B cell (primary cell): ENCODE data around the gene GAP43.

ENCODE experiments used
- CTCF ChIP-seq: fragments of 200-600 bp; IDR thresholded peaks from one replicate; pipeline ENCODE4 v1.8.0; 2022; ENCODE audit warnings: antibody characterized with exemption, mild to moderate bottlenecking
- EZH2 ChIP-seq: IDR thresholded peaks from 2 replicates; pipeline ENCODE4 v1.6.1; 2012; ENCODE audit warnings: borderline replicate concordance, low read depth, mild to moderate bottlenecking, moderate library complexity, low read length; ENCODE audit not compliant: insufficient read depth, poor library complexity, severe bottlenecking

GRCh38 chr3:115704661-115705338, 81.5 kb downstream of the GAP43 start:
- TF ChIP-seq EZH2 (no peak), CTCF (no peak)
